Measurements from ENCODE around the gene TCF15. TPM values are rescaled to one million over a fixed set of nuclear protein-coding genes. Genes with fewer than 3 reads are reported as not detected.

TCF15 gene
- total RNA-seq, 4 donors from 2014 or later, result 3.6 to 10.7 (median 4.1) TPM

- in situ Hi-C loops (cut with MboI; ENCODE audit: low sequenced_read_pairs in 4 of 4) (loop anchor here in 2 of 4 donors (10.0 kb wide), 2 partner anchors 101 to 111 kb away; partner anchors contain the start of gene CSNK2A1 (in 1 of the 2)), intact Hi-C loops (cut with DNase I; ENCODE audit: low total_unique reads) (no loop called here)
- no peak for DNase-seq
- Histone ChIP-seq H3K27ac (no peak overlapping the region), H3K4me3 (no peak overlapping the region), H3K36me3 (peaks cover 0 to 3% of the 10 kb centered on the region in 2 donors), H3K9me3 (no peaks in the 10 kb centered on the region), H3K4me1 (peaks cover 16 to 19% of the 10 kb centered on the region in 2 donors), H3K27me3 (peaks cover 0 to 5% (median 0%) of the 10 kb centered on the region in 3 donors)
- ATAC-seq, result no peak
- TF ChIP-seq POLR2A (IDR thresholded peaks at IDR 0.05) (no peak), CTCF (IDR thresholded peaks at IDR 0.05 in 4 of 5, conservative IDR thresholded peaks at IDR 0.05 in 1 of 5) (no peak)
Measured at GRCh38 chr20:655726-656624, 45.9 kb upstream of the TCF15 start.

- peaks cover 0 to 19% of the 10 kb centered on the region in 2 donors for H3K36me3 ChIP-seq
- peak overlapping the region; percentile 83 to 99 (median 88) for H3K27ac ChIP-seq
- peaks cover 19 to 21% of the 10 kb centered on the region in 2 donors for H3K4me1 ChIP-seq
- DNase-seq, result no peak
- H3K9me3 ChIP-seq, result no peaks in the 10 kb centered on the region
- H3K27me3 ChIP-seq, result no peaks in the 10 kb centered on the region
- in situ Hi-C loops (cut with MboI; ENCODE audit: low sequenced_read_pairs in 4 of 4) (loop anchor here in 2 of 4 donors (10.0 kb wide), 2 partner anchors 100 to 110 kb away; partner anchors contain the start of gene CSNK2A1 (in 1 of the 2)), intact Hi-C loops (cut with DNase I; ENCODE audit: low total_unique reads) (loop anchor here (5.0 kb wide), 5 partner anchors 83 to 468 kb away; partner anchors contain the start of genes CSNK2A1 and RBCK1)
- H3K4me3 ChIP-seq, result no peak overlapping the region
- no peak for TF ChIP-seq POLR2A (IDR thresholded peaks at IDR 0.05)
- no peak for TF ChIP-seq CTCF (IDR thresholded peaks at IDR 0.05 in 4 of 5, conservative IDR thresholded peaks at IDR 0.05 in 1 of 5)
- ATAC-seq, result no peak
Measured at GRCh38 chr20:654417-654750, 44.3 kb upstream of the TCF15 start.

- intact Hi-C loops (cut with DNase I; ENCODE audit: low total_unique reads), result loop anchor here (1.0 to 5.0 kb wide), 7 partner anchors 13 to 468 kb away; partner anchors contain the start of genes CSNK2A1, FAM110A and RBCK1
- ATAC-seq (peak; percentile 12 to 29), DNase-seq (peak in 1 of 2 donors; percentile 20)
- in situ Hi-C loops (cut with MboI; ENCODE audit: low sequenced_read_pairs in 4 of 4), result loop anchor here in 2 of 4 donors (10.0 kb wide), 2 partner anchors 99 to 109 kb away; partner anchors contain the start of gene CSNK2A1 (in 1 of the 2)
- TF ChIP-seq POLR2A (IDR thresholded peaks at IDR 0.05) (no peak), CTCF (IDR thresholded peaks at IDR 0.05 in 4 of 5, conservative IDR thresholded peaks at IDR 0.05 in 1 of 5) (no peak)
- Histone ChIP-seq H3K27me3 (no peaks in the 10 kb centered on the region), H3K36me3 (peaks cover 0 to 25% of the 10 kb centered on the region in 2 donors), H3K4me1 (peaks cover 19 to 21% of the 10 kb centered on the region in 2 donors), H3K9me3 (no peaks in the 10 kb centered on the region), H3K27ac (peak overlapping the region; percentile 83 to 99 (median 88)), H3K4me3 (peak overlapping the region; percentile 76 to 99 (median 82))
Measured at GRCh38 chr20:653590-654416, 43.7 kb upstream of the TCF15 start.

- H3K9me3 ChIP-seq, result no peaks in the 10 kb centered on the region
- ATAC-seq, result peak; percentile 88 to 90
- peak within 1 kb of the TSS; percentile 83 to 99 (median 88) for H3K27ac ChIP-seq
- in situ Hi-C loops (cut with MboI; ENCODE audit: low sequenced_read_pairs in 4 of 4) (loop anchor here in 2 of 4 donors (10.0 kb wide), 2 partner anchors 98 to 108 kb away; partner anchors contain the start of gene CSNK2A1 (in 1 of the 2)), intact Hi-C loops (cut with DNase I; ENCODE audit: low total_unique reads) (loop anchor here (1.0 to 5.0 kb wide), 7 partner anchors 14 to 469 kb away; partner anchors contain the start of genes CSNK2A1, FAM110A and RBCK1)
- peaks cover 19 to 21% of the 10 kb centered on the region in 2 donors for H3K4me1 ChIP-seq
- no peaks in the 10 kb centered on the region for H3K27me3 ChIP-seq
- H3K4me3 ChIP-seq, result peak within 1 kb of the TSS; percentile 76 to 99 (median 82)
- TF ChIP-seq CTCF (IDR thresholded peaks at IDR 0.05 in 4 of 5, conservative IDR thresholded peaks at IDR 0.05 in 1 of 5) (peak; percentile 35 to 80 (median 78)), POLR2A (IDR thresholded peaks at IDR 0.05) (peak; percentile 84 to 93)
- peak; percentile 86 to 92 for DNase-seq
- H3K36me3 ChIP-seq, result peaks cover 0 to 31% of the 10 kb centered on the region in 2 donors
Measured at GRCh38 chr20:653110-653589, 43.0 kb upstream of the TCF15 start, which contains the start of gene SRXN1. Gene SRXN1 (minus strand): TSS chr20:653200. CDS start chr20:653185, 15 bp downstream.

All from gastrocnemius medialis (tissue), 4 donors.